NOMO-1 treated with dmso at 0.1 percent for 144 hours (cell line): Measurements from ENCODE around the gene IL1B.
A peak's percentile ranks its signal among the peaks of the same experiment; 100 is the strongest.

ENCODE experiments used
- DNase-seq: peaks from one replicate; lab custom pipeline; 2025; ENCODE audit not compliant: unreplicated experiment; lab: John Stamatoyannopoulos, UW

IL1B gene

DNA sequence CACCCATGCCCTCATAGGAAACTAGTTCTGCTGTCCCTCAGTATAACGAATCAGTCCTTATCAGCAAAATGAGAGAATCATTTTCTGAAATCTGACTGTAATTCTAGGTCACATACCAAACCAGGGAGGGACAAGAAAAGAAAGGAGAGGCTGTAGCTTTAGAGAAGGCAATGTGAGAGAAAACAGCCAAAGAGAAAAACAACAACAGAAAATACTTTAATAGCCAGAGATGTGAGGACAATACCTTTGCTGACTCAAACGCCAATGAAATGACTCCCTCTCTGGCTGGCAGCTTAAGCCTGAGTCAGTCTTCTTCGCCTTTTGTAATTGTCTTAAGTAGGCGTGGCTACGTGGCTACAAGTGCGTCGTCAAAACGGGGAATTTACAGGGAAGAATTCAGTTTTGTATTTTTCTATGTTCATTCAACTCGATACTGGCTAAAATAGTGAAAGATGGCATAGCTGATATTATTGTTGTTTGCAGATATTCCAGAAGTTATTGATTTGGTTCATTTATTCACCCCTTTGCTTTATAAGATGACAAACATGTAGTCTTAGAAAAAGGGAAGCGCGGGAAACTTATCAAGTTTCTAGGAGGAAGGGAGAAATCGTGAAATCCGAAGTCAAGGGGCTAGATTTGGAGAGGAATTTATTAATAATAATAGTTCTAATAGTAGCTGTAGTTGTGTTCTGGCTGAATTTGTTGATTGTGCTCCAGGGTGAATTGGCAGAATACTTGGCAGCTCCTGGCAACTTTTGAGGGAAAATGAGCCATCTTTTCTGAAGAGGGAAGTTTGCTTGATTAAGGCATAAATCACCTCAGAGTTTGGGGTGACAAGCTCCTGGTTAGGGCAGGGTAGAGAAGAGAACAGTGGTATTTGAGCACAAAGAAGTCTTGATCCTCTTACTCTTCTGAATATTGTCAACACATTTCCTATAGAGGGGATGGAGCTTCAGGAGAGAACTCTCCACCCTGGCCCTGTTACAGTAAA, 52.1 kb downstream of the IL1B start, which contains the start of gene IL1A:
Gene IL1A (minus strand): TSS at position 295 of the 991 bp plus-strand sequence. CDS start 723 bp downstream, outside the sequence.
- DNase-seq, result peak; percentile 59

DNA sequence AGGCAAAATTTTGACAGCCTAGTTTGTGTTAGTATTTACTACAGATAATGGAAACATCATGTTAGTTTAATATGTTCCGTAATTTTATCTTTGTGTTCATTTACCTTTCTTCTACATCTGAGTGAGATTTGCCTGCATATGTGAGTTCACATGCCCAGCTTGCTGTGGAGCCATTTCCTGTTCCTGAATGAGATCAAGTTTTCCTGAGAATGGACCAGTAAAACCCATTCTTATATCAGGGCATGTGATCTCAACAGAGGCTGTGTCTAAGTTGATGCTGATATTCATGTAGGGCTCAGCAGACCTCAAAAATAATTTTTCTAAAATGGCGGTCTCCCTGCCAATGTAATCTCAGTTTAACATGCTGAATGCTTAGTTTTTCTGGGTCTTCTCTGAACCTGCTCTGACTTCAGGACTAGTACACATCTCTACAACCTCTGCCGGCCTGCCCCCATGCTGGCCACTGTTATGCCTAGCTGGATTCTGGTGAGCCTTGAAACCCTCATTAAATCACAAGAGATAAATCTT, 53.3 kb downstream of the IL1B start:
- DNase-seq, result no peak

DNA sequence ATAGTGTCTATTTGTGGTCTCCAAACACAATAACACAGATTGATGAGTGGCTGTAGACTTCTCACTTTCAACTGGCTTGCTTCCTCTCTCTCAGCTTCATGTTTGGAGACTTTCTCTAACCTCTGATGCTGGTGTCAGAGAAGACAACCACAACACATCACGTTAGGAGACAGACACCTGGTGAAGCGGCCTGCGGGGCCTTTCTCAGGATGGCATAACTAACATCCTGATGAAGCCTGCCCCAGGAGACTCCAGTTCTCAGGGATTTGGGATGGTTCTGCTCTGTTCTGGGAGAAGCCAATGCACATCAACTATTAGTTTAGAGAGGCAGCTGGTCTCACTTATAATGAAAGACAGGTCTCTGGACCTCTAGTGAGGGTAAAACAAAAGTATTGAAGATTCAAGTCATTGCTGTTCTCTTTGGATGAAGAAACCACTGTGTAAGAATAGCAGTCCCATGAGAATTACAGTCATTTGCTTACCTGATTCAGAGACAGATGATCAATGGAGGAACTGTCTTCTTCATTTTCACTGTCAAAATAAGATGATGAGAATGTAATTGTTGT, 54.3 kb downstream of the IL1B start:
- DNase-seq, result no peak
